Measurements from ENCODE around the gene TRNP1.

DNA sequence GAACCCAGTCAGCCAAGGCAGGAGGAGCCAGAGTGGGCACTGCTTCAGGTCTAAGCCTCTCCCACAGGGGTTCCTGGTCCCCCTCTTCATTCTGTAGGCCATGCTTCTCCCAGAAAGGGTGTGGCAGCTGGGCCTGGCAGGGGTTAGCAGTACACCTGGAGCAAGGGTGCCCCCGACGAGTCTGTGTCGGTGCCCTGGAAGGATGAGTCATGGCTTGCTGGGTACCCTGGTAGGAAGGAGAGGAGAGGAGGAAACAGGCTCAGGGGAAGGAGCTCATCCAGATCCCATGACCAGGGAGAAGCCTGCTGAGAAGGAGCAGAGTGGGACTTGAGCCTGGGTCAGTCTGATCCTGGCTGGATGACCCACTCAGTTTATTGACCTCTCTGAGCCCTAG lies 43.6 kb upstream of the TRNP1 start:
- TF ChIP-seq, protein P1, sequence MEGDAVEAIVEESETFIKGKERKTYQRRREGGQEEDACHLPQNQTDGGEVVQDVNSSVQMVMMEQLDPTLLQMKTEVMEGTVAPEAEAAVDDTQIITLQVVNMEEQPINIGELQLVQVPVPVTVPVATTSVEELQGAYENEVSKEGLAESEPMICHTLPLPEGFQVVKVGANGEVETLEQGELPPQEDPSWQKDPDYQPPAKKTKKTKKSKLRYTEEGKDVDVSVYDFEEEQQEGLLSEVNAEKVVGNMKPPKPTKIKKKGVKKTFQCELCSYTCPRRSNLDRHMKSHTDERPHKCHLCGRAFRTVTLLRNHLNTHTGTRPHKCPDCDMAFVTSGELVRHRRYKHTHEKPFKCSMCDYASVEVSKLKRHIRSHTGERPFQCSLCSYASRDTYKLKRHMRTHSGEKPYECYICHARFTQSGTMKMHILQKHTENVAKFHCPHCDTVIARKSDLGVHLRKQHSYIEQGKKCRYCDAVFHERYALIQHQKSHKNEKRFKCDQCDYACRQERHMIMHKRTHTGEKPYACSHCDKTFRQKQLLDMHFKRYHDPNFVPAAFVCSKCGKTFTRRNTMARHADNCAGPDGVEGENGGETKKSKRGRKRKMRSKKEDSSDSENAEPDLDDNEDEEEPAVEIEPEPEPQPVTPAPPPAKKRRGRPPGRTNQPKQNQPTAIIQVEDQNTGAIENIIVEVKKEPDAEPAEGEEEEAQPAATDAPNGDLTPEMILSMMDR (IDR thresholded peaks at IDR 0.05), result no peak
- no peak for TF ChIP-seq POLR2A (IDR thresholded peaks at IDR 0.05)

Measured in lower leg skin (tissue), 3 donors.